ENCODE data around the gene CDH26.

CDH26 gene

DNA sequence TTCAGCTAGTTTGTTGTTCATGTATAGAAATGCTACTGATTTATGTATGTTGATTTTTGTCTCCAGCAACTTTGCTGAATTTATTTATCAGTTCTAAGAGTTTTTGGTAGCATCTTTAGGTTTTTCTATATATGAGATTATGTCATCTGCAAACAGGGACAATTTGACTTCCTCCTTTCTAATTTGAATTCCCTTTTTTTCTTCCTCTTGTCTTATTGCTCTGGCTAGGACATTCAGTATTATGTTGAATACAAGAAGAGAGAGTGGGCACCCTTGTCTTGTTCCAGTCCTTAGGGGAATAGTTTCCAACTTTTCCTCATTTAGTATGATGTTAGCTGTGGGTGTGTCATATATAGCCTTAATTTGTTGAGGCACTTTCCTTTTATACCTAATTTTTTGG, 58.2 kb downstream of the CDH26 start:
- no peak overlapping the region for H2AFZ ChIP-seq (ENCODE audit: low read depth, low read length)
- no peaks in the 10 kb centered on the region for H3K79me2 ChIP-seq (ENCODE audit: low read length)
- H3K4me2 ChIP-seq (ENCODE audit: low read length) = no peak overlapping the region
- no peak overlapping the region for H3K4me3 ChIP-seq (ENCODE audit: low read length)
- H3K27me3 ChIP-seq (ENCODE audit: low read depth, low read length) = peaks cover 9% of the 10 kb centered on the region; the same call in 1 of the 2 replicates
- TF ChIP-seq, protein P1, sequence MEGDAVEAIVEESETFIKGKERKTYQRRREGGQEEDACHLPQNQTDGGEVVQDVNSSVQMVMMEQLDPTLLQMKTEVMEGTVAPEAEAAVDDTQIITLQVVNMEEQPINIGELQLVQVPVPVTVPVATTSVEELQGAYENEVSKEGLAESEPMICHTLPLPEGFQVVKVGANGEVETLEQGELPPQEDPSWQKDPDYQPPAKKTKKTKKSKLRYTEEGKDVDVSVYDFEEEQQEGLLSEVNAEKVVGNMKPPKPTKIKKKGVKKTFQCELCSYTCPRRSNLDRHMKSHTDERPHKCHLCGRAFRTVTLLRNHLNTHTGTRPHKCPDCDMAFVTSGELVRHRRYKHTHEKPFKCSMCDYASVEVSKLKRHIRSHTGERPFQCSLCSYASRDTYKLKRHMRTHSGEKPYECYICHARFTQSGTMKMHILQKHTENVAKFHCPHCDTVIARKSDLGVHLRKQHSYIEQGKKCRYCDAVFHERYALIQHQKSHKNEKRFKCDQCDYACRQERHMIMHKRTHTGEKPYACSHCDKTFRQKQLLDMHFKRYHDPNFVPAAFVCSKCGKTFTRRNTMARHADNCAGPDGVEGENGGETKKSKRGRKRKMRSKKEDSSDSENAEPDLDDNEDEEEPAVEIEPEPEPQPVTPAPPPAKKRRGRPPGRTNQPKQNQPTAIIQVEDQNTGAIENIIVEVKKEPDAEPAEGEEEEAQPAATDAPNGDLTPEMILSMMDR (IDR thresholded peaks at IDR 0.05; ENCODE audit: low read depth, low read length) = no peak
- no peak for TF ChIP-seq EZH2phosphoT487 (IDR thresholded peaks at IDR 0.05; ENCODE audit: low read depth)
- no peaks in the 10 kb centered on the region for H4K20me1 ChIP-seq (ENCODE audit: insufficient read depth, low read length)
- H3K27ac ChIP-seq (ENCODE audit: low read length) = no peak overlapping the region
- H3K4me1 ChIP-seq (ENCODE audit: low read length) = no peaks in the 10 kb centered on the region
- no peak overlapping the region for H3K9ac ChIP-seq (ENCODE audit: low read length)
- H3K9me3 ChIP-seq (ENCODE audit: insufficient read depth, low read length) = no peaks in the 10 kb centered on the region
- no peaks in the 10 kb centered on the region for H3K36me3 ChIP-seq (replicated peaks; ENCODE audit: low read depth, low read length)

DNA sequence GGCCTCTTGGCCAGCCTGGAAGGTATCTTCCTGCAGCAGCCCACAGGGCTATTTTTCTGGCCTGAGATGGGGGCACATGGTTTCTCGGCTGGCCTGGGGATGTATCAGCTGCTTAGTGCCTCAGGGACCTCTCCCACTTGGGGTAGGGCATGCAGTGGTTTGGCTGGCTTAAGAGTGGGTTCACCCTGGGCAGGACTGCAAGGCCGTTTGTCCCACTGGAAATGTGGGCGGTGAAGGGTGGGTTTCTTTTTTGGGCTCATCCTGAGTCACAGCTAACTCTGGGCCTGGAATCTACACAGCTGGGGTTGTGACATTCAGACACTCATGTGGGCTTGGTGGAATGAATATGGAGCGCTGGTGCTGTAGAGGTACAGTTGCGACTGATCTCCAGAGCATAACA, 62.0 kb downstream of the CDH26 start:
- H2AFZ ChIP-seq (ENCODE audit: low read depth, low read length) = no peak overlapping the region
- no peaks in the 10 kb centered on the region for H3K4me1 ChIP-seq (ENCODE audit: low read length)
- H3K27me3 ChIP-seq (ENCODE audit: low read depth, low read length) = 0 out of 2 replicates have a peak, but pooled peaks cover 12% of the 10 kb centered on the region
- no peaks in the 10 kb centered on the region for H3K36me3 ChIP-seq (replicated peaks; ENCODE audit: low read depth, low read length)
- no peaks in the 10 kb centered on the region for H3K79me2 ChIP-seq (ENCODE audit: low read length)
- no peak overlapping the region for H3K27ac ChIP-seq (ENCODE audit: low read length)
- H3K9me3 ChIP-seq (ENCODE audit: insufficient read depth, low read length) = no peaks in the 10 kb centered on the region
- H3K9ac ChIP-seq (ENCODE audit: low read length) = no peak overlapping the region
- no peak overlapping the region for H3K4me2 ChIP-seq (ENCODE audit: low read length)
- TF ChIP-seq, protein P1 (IDR thresholded peaks at IDR 0.05; ENCODE audit: low read depth, low read length) = no peak
- no peak for TF ChIP-seq EZH2phosphoT487 (IDR thresholded peaks at IDR 0.05; ENCODE audit: low read depth)
- no peaks in the 10 kb centered on the region for H4K20me1 ChIP-seq (ENCODE audit: insufficient read depth, low read length)
- no peak overlapping the region for H3K4me3 ChIP-seq (ENCODE audit: low read length)

- Histone ChIP-seq H3K27me3 (ENCODE audit: low read depth, low read length) (0 out of 2 replicates have a peak, but pooled peaks cover 6% of the 10 kb centered on the region), H4K20me1 (ENCODE audit: insufficient read depth, low read length) (no peaks in the 10 kb centered on the region), H3K4me1 (ENCODE audit: low read length) (no peaks in the 10 kb centered on the region), H3K36me3 (replicated peaks; ENCODE audit: low read depth, low read length) (no peaks in the 10 kb centered on the region), H2AFZ (ENCODE audit: low read depth, low read length) (no peak overlapping the region), H3K9me3 (ENCODE audit: insufficient read depth, low read length) (no peaks in the 10 kb centered on the region), H3K27ac (ENCODE audit: low read length) (no peak overlapping the region), H3K79me2 (ENCODE audit: low read length) (no peaks in the 10 kb centered on the region), H3K9ac (ENCODE audit: low read length) (no peak overlapping the region), H3K4me2 (ENCODE audit: low read length) (no peak overlapping the region), H3K4me3 (ENCODE audit: low read length) (no peak overlapping the region)
- TF ChIP-seq, protein P1 (IDR thresholded peaks at IDR 0.05; ENCODE audit: low read depth, low read length) = no peak
- no peak for TF ChIP-seq EZH2phosphoT487 (IDR thresholded peaks at IDR 0.05; ENCODE audit: low read depth)
Measured at GRCh38 chr20:60021104-60021503, 62.9 kb downstream of the CDH26 start.

DNA sequence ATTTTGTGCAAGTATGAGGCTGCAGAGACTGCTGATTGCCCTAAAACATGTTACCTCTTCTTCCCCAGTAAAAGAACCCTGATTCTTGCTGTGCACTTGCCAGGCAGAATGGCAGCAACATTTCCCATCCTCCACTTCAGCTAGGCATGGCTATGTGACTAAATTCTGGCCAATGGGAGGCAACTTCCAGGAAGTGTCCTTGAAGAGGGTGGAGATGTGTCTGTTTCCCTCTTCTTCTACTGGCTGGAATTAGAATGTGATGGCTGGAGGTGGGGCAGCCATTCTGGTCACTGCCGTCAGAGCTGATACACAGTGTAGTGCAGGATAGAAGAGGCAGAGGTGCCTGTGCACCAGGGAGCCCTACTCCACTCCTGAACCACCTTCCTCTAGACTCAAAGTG, 64.6 kb downstream of the CDH26 start:
- no peak overlapping the region for H3K4me2 ChIP-seq (ENCODE audit: low read length)
- no peak overlapping the region for H3K4me3 ChIP-seq (ENCODE audit: low read length)
- H4K20me1 ChIP-seq (ENCODE audit: insufficient read depth, low read length) = no peaks in the 10 kb centered on the region
- H3K36me3 ChIP-seq (replicated peaks; ENCODE audit: low read depth, low read length) = no peaks in the 10 kb centered on the region
- H3K9ac ChIP-seq (ENCODE audit: low read length) = no peak overlapping the region
- no peaks in the 10 kb centered on the region for H3K79me2 ChIP-seq (ENCODE audit: low read length)
- TF ChIP-seq, protein P1 (IDR thresholded peaks at IDR 0.05; ENCODE audit: low read depth, low read length) = no peak
- TF ChIP-seq EZH2phosphoT487 (IDR thresholded peaks at IDR 0.05; ENCODE audit: low read depth) = no peak
- no peak overlapping the region for H3K27ac ChIP-seq (ENCODE audit: low read length)
- H2AFZ ChIP-seq (ENCODE audit: low read depth, low read length) = no peak overlapping the region
- H3K9me3 ChIP-seq (ENCODE audit: insufficient read depth, low read length) = no peaks in the 10 kb centered on the region
- H3K27me3 ChIP-seq (ENCODE audit: low read depth, low read length) = 0 out of 2 replicates have a peak, but pooled peaks cover 6% of the 10 kb centered on the region
- H3K4me1 ChIP-seq (ENCODE audit: low read length) = no peaks in the 10 kb centered on the region
